HepG2 (cell line): ENCODE measurements around the gene GRAMD1B. TPM values are rescaled to one million over a fixed set of nuclear protein-coding genes. Genes with fewer than 3 reads are reported as not detected.

Experiments used
- ATAC-seq: fragments of 200-7000 bp; cut with Tn5 transposase; 3 replicates; pipeline ENCODE4 v1.9.1; 2020; ENCODE audit warnings: mild to moderate bottlenecking, moderate library complexity
- BruUV-seq: library from RNA; stranded (reverse); fragments of 400-500 nt; replicated peaks from 2 replicates; lab custom pipeline; 2021; lab: Mats Ljungman, UMichigan
- CTCF ChIA-PET: fragments of 300-600 bp; formaldehyde crosslinking; extraction: SDS; loops from one replicate; lab custom pipeline; 2021; ENCODE audit warnings: low total read pairs, inconsistent platforms, low intra/inter-chr PET ratio; lab: Yijun Ruan, JAX
- POLR2A ChIA-PET: fragments of 350-600 bp; sonication (Branson Sonifier 250); formaldehyde crosslinking; loops from one replicate; lab custom pipeline; 2020; ENCODE audit warnings: antibody characterized with exemption, inconsistent platforms; lab: Yijun Ruan, JAX
- DNase-seq: peaks from one replicate; pipeline ENCODE4 v3.0.0-alpha.2; 2015; ENCODE audit warnings: low spot score
- FAIRE-seq: peaks from 3 replicates; lab custom pipeline; 2011; peaks lifted over from hg19 to GRCh38; lab: Jason Lieb, UNC
- H2AFZ ChIP-seq: one replicate; pipeline ENCODE4 v1.6.1; 2011; ENCODE audit warnings: low read length, inconsistent platforms
- H3K27ac ChIP-seq: fragments of 300-600 bp; 3 replicates; pipeline ENCODE4 v1.8.0; 2011; ENCODE audit warnings: mixed run types, mild to moderate bottlenecking, mixed read lengths, low read length, inconsistent platforms; ENCODE audit not compliant: insufficient read depth; ENCODE audit errors: extremely low read length
- H3K27me3 ChIP-seq, 2 experiments: fragments of 200-600 bp in 1 of 2; 2 replicates in 1 of 2; 3 replicates in 1 of 2; pipeline versions ENCODE4 v1.6.0 to v1.8.0; 2011; ENCODE audit warnings: low read length in 2 of 2, mild to moderate bottlenecking in 2 of 2, moderate library complexity in 2 of 2, inconsistent platforms in 1 of 2; ENCODE audit not compliant: insufficient read depth in 2 of 2, control insufficient read depth in 1 of 2
- H3K36me3 ChIP-seq, 2 experiments: fragments of 200-600 bp in 1 of 2; replicated peaks in 1 of 2; 2 replicates in 1 of 2; 3 replicates in 1 of 2; pipeline versions ENCODE4 v1.5.1 to v1.8.0; 2011; ENCODE audit warnings: low read length in 2 of 2, inconsistent platforms in 1 of 2; ENCODE audit not compliant: insufficient read depth in 2 of 2, control insufficient read depth in 1 of 2
- H3K4me1 ChIP-seq: 2 replicates; pipeline ENCODE4 v1.5.1; 2012; ENCODE audit warnings: low read length, inconsistent platforms; ENCODE audit not compliant: insufficient read depth
- H3K4me2 ChIP-seq: 2 replicates; pipeline ENCODE4 v1.6.0; 2011; ENCODE audit warnings: low read depth, low read length, inconsistent platforms
- H3K4me3 ChIP-seq, 3 experiments: fragments of 200-600 bp in 1 of 3; sonication (generic), shearing (Covaris generic) in 1 of 3; replicated peaks in 1 of 3; 2 replicates each; pipeline ENCODE4 v1.5.1; 2011 to 2016; ENCODE audit warnings: low read length in 3 of 3, inconsistent platforms in 2 of 3, low read depth in 2 of 3, mild to moderate bottlenecking in 2 of 3, control low read depth in 1 of 3, mixed read lengths in 1 of 3; ENCODE audit not compliant: insufficient read depth in 1 of 3
- H3K79me2 ChIP-seq: one replicate; pipeline ENCODE4 v1.6.1; 2011; ENCODE audit warnings: low read length, inconsistent platforms; ENCODE audit not compliant: insufficient read depth
- H3K9ac ChIP-seq: 2 replicates; pipeline ENCODE4 v1.6.0; 2011; ENCODE audit warnings: mild to moderate bottlenecking, low read depth, low read length, inconsistent platforms; ENCODE audit not compliant: insufficient read depth
- H3K9me3 ChIP-seq: 2 replicates; pipeline ENCODE4 v1.5.1; 2012; ENCODE audit warnings: mild to moderate bottlenecking, low read length
- H4K20me1 ChIP-seq: 2 replicates; pipeline ENCODE4 v1.6.0; 2011; ENCODE audit warnings: inconsistent platforms, mild to moderate bottlenecking, low read length, moderate library complexity; ENCODE audit not compliant: insufficient read depth
- FOXM1 ChIP-seq: sonication (generic); formaldehyde crosslinking; IDR thresholded peaks from 2 replicates; pipeline ENCODE4 v1.5.0; 2020; ENCODE audit warnings: missing genetic modification reagents
- GLMP ChIP-seq: sonication (generic); formaldehyde crosslinking; IDR thresholded peaks from 2 replicates; pipeline ENCODE4 v1.9.0; 2021; ENCODE audit warnings: missing genetic modification reagents, mild to moderate bottlenecking, borderline replicate concordance
- HIVEP1 ChIP-seq: sonication (generic); formaldehyde crosslinking; IDR thresholded peaks from 2 replicates; pipeline ENCODE4 v1.4.0; 2020; ENCODE audit warnings: mild to moderate bottlenecking, missing genetic modification reagents
- MBD4 ChIP-seq: IDR thresholded peaks from 2 replicates; pipeline ENCODE4 v1.6.1; 2012; ENCODE audit warnings: low read length, inconsistent platforms, borderline replicate concordance
- NFAT5 ChIP-seq: sonication (generic); formaldehyde crosslinking; IDR thresholded peaks from 2 replicates; pipeline ENCODE4 v1.4.0; 2020; ENCODE audit warnings: missing genetic modification reagents
- NFE2 ChIP-seq: sonication (generic); formaldehyde crosslinking; IDR thresholded peaks from 2 replicates; pipeline ENCODE4 v1.4.0; 2020; ENCODE audit warnings: missing genetic modification reagents
- POLR2G ChIP-seq: fragments of 200-400 bp; formaldehyde crosslinking; IDR thresholded peaks from 2 replicates; pipeline ENCODE4 v1.6.1; 2018; ENCODE audit warnings: mild to moderate bottlenecking, low read depth, low read length, moderate library complexity
- TFDP2 ChIP-seq: sonication (generic); formaldehyde crosslinking; IDR thresholded peaks from 2 replicates; pipeline ENCODE4 v1.4.0; 2020; ENCODE audit warnings: missing genetic modification reagents
- THAP9 ChIP-seq: sonication (generic); formaldehyde crosslinking; IDR thresholded peaks from 2 replicates; pipeline ENCODE4; 2020; ENCODE audit warnings: missing genetic modification reagents, mild to moderate bottlenecking, borderline replicate concordance
- ZNF597 ChIP-seq: sonication (generic); formaldehyde crosslinking; IDR thresholded peaks from 2 replicates; pipeline ENCODE4 v1.5.0; 2020; ENCODE audit warnings: missing genetic modification reagents
- ZNF598 ChIP-seq: sonication (generic); formaldehyde crosslinking; IDR thresholded peaks from 2 replicates; pipeline ENCODE4 v1.5.1; 2020; ENCODE audit warnings: mild to moderate bottlenecking, missing genetic modification reagents, borderline replicate concordance
- ZNF768 ChIP-seq: sonication (generic); formaldehyde crosslinking; IDR thresholded peaks from 2 replicates; pipeline ENCODE4 v1.4.0; 2020; ENCODE audit warnings: missing genetic modification reagents
- ZNF841 ChIP-seq: sonication (generic); formaldehyde crosslinking; IDR thresholded peaks from 2 replicates; pipeline ENCODE4 v1.8.1; 2023; ENCODE audit warnings: missing genetic modification reagents, borderline replicate concordance
- ZNF850 ChIP-seq: sonication (generic); formaldehyde crosslinking; conservative IDR thresholded peaks from 2 replicates; pipeline ENCODE4 v1.9.0; 2021; ENCODE audit warnings: mild to moderate bottlenecking, missing genetic modification reagents
- WGBS: methylation state at CpG from one replicate; pipeline ENCODE4 v1.1.6; 2017; ENCODE audit warnings: low lambda C conversion rate; 5-methylcytosine and 5-hydroxymethylcytosine counted together
- in situ Hi-C: cut with HindIII; loops from 2 replicates; pipeline ENCODE4 v1.10.0; 2017; ENCODE audit warnings: low pct_unique_long_range_greater_than_20kb; ENCODE audit not compliant: extremely low pct_ligation_motif_present
- intact Hi-C: fragments of 100-400 bp; cut with micrococcal nuclease; formaldehyde crosslinking; loops from one replicate; pipeline ENCODE4 v1.10.0; 2022; ENCODE audit not compliant: unreplicated experiment
- polyA plus RNA-seq, 8 experiments: library from polyadenylated mRNA; depleted of rRNA in 3 of 8; stranded (reverse) in 7 of 8; unstranded in 1 of 8; fragments of >200 nt; fragmentation: Illumina TruSeq in 4 of 8; extraction: Trizol in 4 of 8; gene quantifications; 2 replicates each; pipeline versions ENCODE4 v1.2.1 to v1.2.3, GENCODE V29; 2011 to 2016; ENCODE audit warnings: low read depth in 4 of 8, missing spikeins in 1 of 8, mixed read lengths in 1 of 8; ENCODE audit not compliant: insufficient read depth in 1 of 8
- total RNA-seq, 5 experiments: library from RNA; depleted of rRNA; stranded (reverse); fragments of >200 nt; fragmentation: Illumina TruSeq; extraction: Trizol; gene quantifications; 2 replicates each; pipeline ENCODE4 v1.2.3, GENCODE V29; 2016; ENCODE audit warnings: low read depth in 1 of 5

GRAMD1B gene
- total and polyA plus RNA-seq, 2 of the 13 experiments (the other 11 are each of a cell fraction or from before 2014, with no cell fraction given), result 0.12 TPM; not detected in 1

- in situ Hi-C loops (no loop called here), intact Hi-C loops (no loop called here)
- Histone ChIP-seq H3K27me3 (peaks cover 1 to 13% of the 10 kb centered on the region in 2 experiments; a peak in 2 of 5 replicates), H2AFZ (no peak overlapping the region), H3K4me3 (no peak overlapping the region), H3K9ac (no peak overlapping the region), H3K4me1 (no peaks in the 10 kb centered on the region), H3K9me3 (no peaks in the 10 kb centered on the region), H4K20me1 (no peaks in the 10 kb centered on the region), H3K36me3 (no peaks in the 10 kb centered on the region), H3K4me2 (no peak overlapping the region), H3K27ac (no peak overlapping the region), H3K79me2 (no peaks in the 10 kb centered on the region)
- ATAC-seq, result no peak
- ChIA-PET POLR2A (no interaction called here), CTCF (no interaction called here)
- FAIRE-seq, result no peak
- 23% methylated on average over 7 of the region's 7 CpGs for WGBS
- no peak for DNase-seq
- BruUV-seq, result no TSS peak
- no peak for TF ChIP-seq TFDP2 (CRISPR knock-in tag)
- TF ChIP-seq NFAT5, result no peak
- TF ChIP-seq GLMP (CRISPR knock-in tag), result no peak
- no peak for TF ChIP-seq ZNF841 (CRISPR knock-in tag)
- no peak for TF ChIP-seq ZNF850 (CRISPR knock-in tag)
- no peak for TF ChIP-seq ZNF598 (CRISPR knock-in tag)
- no peak for TF ChIP-seq MBD4
- TF ChIP-seq THAP9 (CRISPR knock-in tag), result no peak
- no peak for TF ChIP-seq FOXM1 (CRISPR knock-in tag)
- no peak for TF ChIP-seq ZNF597 (CRISPR knock-in tag)
- no peak for TF ChIP-seq POLR2G
- no peak for TF ChIP-seq NFE2 (CRISPR knock-in tag)
- TF ChIP-seq HIVEP1, result no peak
- TF ChIP-seq ZNF768 (CRISPR knock-in tag), result no peak
Measured at GRCh38 chr11:123531325-123531724, 101.3 kb downstream of the GRAMD1B start.
